ENCODE results near the gene ATP10B. TPM values are rescaled to one million over a fixed set of nuclear protein-coding genes. Genes with fewer than 3 reads are reported as not detected.
A peak's percentile ranks its signal among the peaks of the same experiment; 100 is the strongest.

The ATP10B gene
- total RNA-seq, 1 donor from 2014 or later, result 1.3 TPM

GRCh38 chr5:160844177-160844576 is 7.8 kb downstream of the ATP10B start:
- Histone ChIP-seq H3K27me3 (ENCODE audit: control insufficient read depth, insufficient read depth, low read length) (no peaks in the 10 kb centered on the region), H3K36me3 (ENCODE audit: control insufficient read depth, insufficient read depth, low read length) (no peaks in the 10 kb centered on the region), H3K4me3 (ENCODE audit: low read depth, low read length) (no peak overlapping the region)
- no peak for FAIRE-seq
- DNase-seq (ENCODE audit: low read depth), result no peak
- TF ChIP-seq CTCF (IDR thresholded peaks at IDR 0.05; ENCODE audit: insufficient read depth, low read length, severe bottlenecking), result no peak

- H3K4me3 ChIP-seq (ENCODE audit: low read depth, low read length), result no peak overlapping the region
- TF ChIP-seq CTCF (IDR thresholded peaks at IDR 0.05; ENCODE audit: insufficient read depth, low read length, severe bottlenecking), result no peak
- no peak for FAIRE-seq
These were observed 8.8 kb downstream of the ATP10B start for GRCh38 chr5:160843240-160843639.

GRCh38 chr5:160837749-160838593 is 14.0 kb downstream of the ATP10B start:
- Histone ChIP-seq H3K27me3 (ENCODE audit: control insufficient read depth, insufficient read depth, low read length) (no peaks in the 10 kb centered on the region), H3K4me3 (ENCODE audit: low read depth, low read length) (no peak overlapping the region), H3K36me3 (ENCODE audit: control insufficient read depth, insufficient read depth, low read length) (no peaks in the 10 kb centered on the region)
- TF ChIP-seq CTCF (IDR thresholded peaks at IDR 0.05; ENCODE audit: insufficient read depth, low read length, severe bottlenecking), result no peak
- FAIRE-seq (no peak), DNase-seq (ENCODE audit: low read depth) (peak; percentile 98)

More at GRCh38 chr5:160843240-160843639, 8.8 kb downstream of the ATP10B start:
- DNase-seq (ENCODE audit: low read depth), result no peak
- Histone ChIP-seq H3K27me3 (ENCODE audit: control insufficient read depth, insufficient read depth, low read length) (no peaks in the 10 kb centered on the region), H3K36me3 (ENCODE audit: control insufficient read depth, insufficient read depth, low read length) (no peaks in the 10 kb centered on the region)

- no peak for TF ChIP-seq CTCF (IDR thresholded peaks at IDR 0.05; ENCODE audit: insufficient read depth, low read length, severe bottlenecking)
- H3K4me3 ChIP-seq (ENCODE audit: low read depth, low read length), result no peak overlapping the region
- no peaks in the 10 kb centered on the region for H3K27me3 ChIP-seq (ENCODE audit: control insufficient read depth, insufficient read depth, low read length)
- FAIRE-seq (no peak), DNase-seq (ENCODE audit: low read depth) (peak; percentile 63)
- H3K36me3 ChIP-seq (ENCODE audit: control insufficient read depth, insufficient read depth, low read length), result no peaks in the 10 kb centered on the region
These were observed 14.8 kb downstream of the ATP10B start for GRCh38 chr5:160837211-160837610.

GRCh38 chr5:160835818-160836528 is 16.0 kb downstream of the ATP10B start:
- DNase-seq (ENCODE audit: low read depth) (no peak), FAIRE-seq (no peak)
- Histone ChIP-seq H3K36me3 (ENCODE audit: control insufficient read depth, insufficient read depth, low read length) (no peaks in the 10 kb centered on the region), H3K27me3 (ENCODE audit: control insufficient read depth, insufficient read depth, low read length) (no peaks in the 10 kb centered on the region), H3K4me3 (ENCODE audit: low read depth, low read length) (no peak overlapping the region)
- TF ChIP-seq CTCF (IDR thresholded peaks at IDR 0.05; ENCODE audit: insufficient read depth, low read length, severe bottlenecking), result no peak
